Activated CD4-positive, alpha-beta T cell treated with anti-CD3 and anti-CD28 coated beads, Interleukin-2, amount 50 U/mL, for 24 hours (primary cell): ENCODE data around the gene FHOD1.

ENCODE experiments used
- DNase-seq, 2 donors: peaks; one replicate each; pipeline ENCODE4 v3.0.0-alpha.2; 2020; ENCODE audit warnings: low read depth in 1 of 2, low spot score in 1 of 2

The FHOD1 gene

GRCh38 chr16:67236563-67237395 lies 10.5 kb downstream of the FHOD1 start:
- DNase-seq = peak; percentile 65 to 67

- DNase-seq = no peak
Measured at GRCh38 chr16:67235816-67236562, 11.3 kb downstream of the FHOD1 start.

- DNase-seq = no peak
Measured at GRCh38 chr16:67234180-67234597, 13.1 kb downstream of the FHOD1 start.

GRCh38 chr16:67233596-67233995 lies 13.7 kb downstream of the FHOD1 start:
- DNase-seq = no peak

- DNase-seq = no peak
Measured at GRCh38 chr16:67230809-67231660, 16.2 kb downstream of the FHOD1 start.

- no peak for DNase-seq
Measured at GRCh38 chr16:67229906-67230808, 17.1 kb downstream of the FHOD1 start.

- no peak for DNase-seq
Measured at GRCh38 chr16:67228905-67229304, 18.4 kb downstream of the FHOD1 start.

GRCh38 chr16:67228034-67228785 lies 19.1 kb downstream of the FHOD1 start:
- no peak for DNase-seq

GRCh38 chr16:67227567-67227921 lies 19.7 kb downstream of the FHOD1 start:
- no peak for DNase-seq

- DNase-seq = peak; percentile 98 to 99
Measured at GRCh38 chr16:67226804-67227566, 20.3 kb downstream of the FHOD1 start, which contains the start of gene TMEM208. Gene TMEM208 (plus strand): TSS chr16:67227130. CDS start chr16:67227219, 89 bp downstream.

- no peak for DNase-seq
Measured at GRCh38 chr16:67226295-67226803, 20.9 kb downstream of the FHOD1 start.

- DNase-seq = no peak
Measured at GRCh38 chr16:67223992-67224391, 23.3 kb downstream of the FHOD1 start.

- DNase-seq = no peak
Measured at GRCh38 chr16:67216612-67217490, 30.4 kb downstream of the FHOD1 start.

- no peak for DNase-seq
Measured at GRCh38 chr16:67215706-67216105, 31.6 kb downstream of the FHOD1 start.

- DNase-seq = no peak
Measured at GRCh38 chr16:67213197-67214019, 33.9 kb downstream of the FHOD1 start.

GRCh38 chr16:67212766-67213165 lies 34.5 kb downstream of the FHOD1 start:
- DNase-seq = no peak

- no peak for DNase-seq
Measured at GRCh38 chr16:67211674-67212073, 35.6 kb downstream of the FHOD1 start.
